Neural progenitor cell (in vitro differentiated cells): ENCODE data around the gene TNFSF10. TPM values are rescaled to one million over a fixed set of nuclear protein-coding genes. Genes with fewer than 3 reads are reported as not detected.

ENCODE experiments used
- DNase-seq: peaks from one replicate; pipeline ENCODE4 v3.0.0-alpha.2; 2016; ENCODE audit warnings: low spot score
- H2AFZ ChIP-seq: fragments of 200-600 bp; sonication (generic); replicated peaks from 2 replicates; pipeline ENCODE4 v1.6.1; 2016; ENCODE audit warnings: antibody characterized with exemption
- H3F3A ChIP-seq: fragments of 200-600 bp; sonication (generic); 2 replicates; pipeline ENCODE4 v1.6.1; 2016; ENCODE audit warnings: antibody characterized with exemption, low read depth
- H3K27ac ChIP-seq: fragments of 200-600 bp; sonication (generic); 2 replicates; pipeline ENCODE4 v1.5.1; 2016; ENCODE audit warnings: mild to moderate bottlenecking
- H3K27me3 ChIP-seq: fragments of 200-600 bp; sonication (generic); 2 replicates; pipeline ENCODE4 v1.6.1; 2016; ENCODE audit warnings: mild to moderate bottlenecking, moderate library complexity
- H3K36me3 ChIP-seq: fragments of 200-600 bp; sonication (generic); 2 replicates; pipeline ENCODE4 v1.5.1; 2016
- H3K4me1 ChIP-seq: fragments of 200-600 bp; sonication (generic); 2 replicates; pipeline ENCODE4 v1.6.1; 2016; ENCODE audit warnings: mixed run types
- H3K4me2 ChIP-seq: fragments of 200-600 bp; sonication (generic); 2 replicates; pipeline ENCODE4 v1.6.1; 2016
- H3K4me3 ChIP-seq: fragments of 200-600 bp; sonication (generic); 2 replicates; pipeline ENCODE4 v1.5.1; 2016
- H3K79me2 ChIP-seq: fragments of 200-600 bp; sonication (generic); 2 replicates; pipeline ENCODE4 v1.6.1; 2016; ENCODE audit warnings: low read depth
- H3K9ac ChIP-seq: fragments of 200-600 bp; sonication (generic); 2 replicates; pipeline ENCODE4 v1.6.1; 2016
- H3K9me3 ChIP-seq: fragments of 200-600 bp; sonication (generic); 2 replicates; pipeline ENCODE4 v1.5.1; 2016; ENCODE audit warnings: low read depth
- H4K20me1 ChIP-seq: fragments of 200-600 bp; sonication (generic); 2 replicates; pipeline ENCODE4 v1.6.1; 2016; ENCODE audit warnings: low read depth
- H3K27ac Mint-ChIP-seq: 3 replicates; pipeline ENCODE4 v1.8.0; 2021; ENCODE audit warnings: mixed read lengths
- H3K27me3 Mint-ChIP-seq: 2 replicates; pipeline ENCODE4 v1.8.0; 2022; ENCODE audit warnings: low read depth, mild to moderate bottlenecking, inconsistent platforms, moderate library complexity, mixed read lengths; ENCODE audit not compliant: insufficient read depth
- H3K36me3 Mint-ChIP-seq: 3 replicates; pipeline ENCODE4 v1.8.0; 2021; ENCODE audit warnings: mixed read lengths
- H3K4me1 Mint-ChIP-seq: 3 replicates; pipeline ENCODE4 v1.8.0; 2021; ENCODE audit warnings: mixed read lengths
- H3K4me3 Mint-ChIP-seq: 3 replicates; pipeline ENCODE4 v1.8.0; 2021; ENCODE audit warnings: mild to moderate bottlenecking, moderate library complexity, mixed read lengths
- H3K9me3 Mint-ChIP-seq: 3 replicates; pipeline ENCODE4 v1.8.0; 2020; ENCODE audit warnings: mixed read lengths
- CTCF ChIP-seq: fragments of 200-600 bp; sonication (generic); IDR thresholded peaks from 2 replicates; pipeline ENCODE4 v1.5.1; 2017; ENCODE audit warnings: antibody characterized with exemption, mild to moderate bottlenecking
- EZH2 ChIP-seq: fragments of 200-600 bp; sonication (generic); IDR thresholded peaks from 2 replicates; pipeline ENCODE4 v1.6.1; 2017; ENCODE audit warnings: antibody characterized with exemption, mild to moderate bottlenecking, moderate library complexity
- EZH2phosphoT487 ChIP-seq: fragments of 200-600 bp; sonication (generic); IDR thresholded peaks from 2 replicates; pipeline ENCODE4 v1.6.1; 2017; ENCODE audit warnings: antibody characterized with exemption
- small RNA-seq: library from RNA; depleted of rRNA; stranded (forward); fragments of <200 nt; gene quantifications from one replicate; pipeline ENCODE3, GENCODE V24; 2015
- total RNA-seq: library from RNA; depleted of rRNA; stranded (reverse); fragments of >200 nt; gene quantifications from 2 replicates; pipeline ENCODE4 v1.2.3, GENCODE V29; 2015; ENCODE audit warnings: low replicate concordance

The TNFSF10 gene
- total RNA-seq, 1 donor from 2014 or later, result not detected

- Histone ChIP-seq H3K79me2 (no peaks in the 10 kb centered on the region), H3K4me1 (no peaks in the 10 kb centered on the region), H2AFZ (no peak overlapping the region), H3K27me3 (no peaks in the 10 kb centered on the region), H3F3A (no peaks in the 10 kb centered on the region), H3K36me3 (no peaks in the 10 kb centered on the region), H3K27ac (no peak overlapping the region), H3K9ac (no peak overlapping the region), H4K20me1 (no peaks in the 10 kb centered on the region), H3K4me3 (no peak overlapping the region), H3K9me3 (no peaks in the 10 kb centered on the region), H3K4me2 (no peak overlapping the region)
- Mint-ChIP-seq H3K9me3 (no peaks in the 10 kb centered on the region), H3K4me3 (no peak overlapping the region), H3K36me3 (no peaks in the 10 kb centered on the region), H3K27me3 (peaks cover 4% of the 10 kb centered on the region), H3K4me1 (no peaks in the 10 kb centered on the region), H3K27ac (no peak overlapping the region)
- TF ChIP-seq CTCF, result peak; percentile 89
- TF ChIP-seq EZH2, result no peak
- no peak for TF ChIP-seq EZH2phosphoT487
- peak; percentile 42 for DNase-seq
These were observed 61.6 kb downstream of the TNFSF10 start for GRCh38 chr3:172461530-172462138.

- Histone ChIP-seq H3K4me3 (no peak overlapping the region), H3K4me2 (no peak overlapping the region), H4K20me1 (no peaks in the 10 kb centered on the region), H3F3A (no peaks in the 10 kb centered on the region), H3K9me3 (no peaks in the 10 kb centered on the region), H3K4me1 (no peaks in the 10 kb centered on the region), H3K79me2 (no peaks in the 10 kb centered on the region), H3K27ac (no peak overlapping the region), H2AFZ (no peak overlapping the region), H3K36me3 (no peaks in the 10 kb centered on the region), H3K27me3 (peaks cover 22% of the 10 kb centered on the region), H3K9ac (no peak overlapping the region)
- H3K9me3 Mint-ChIP-seq, result no peaks in the 10 kb centered on the region
- no peaks in the 10 kb centered on the region for H3K36me3 Mint-ChIP-seq
- no peak for DNase-seq
- no peaks in the 10 kb centered on the region for H3K4me1 Mint-ChIP-seq
- no peak overlapping the region for H3K4me3 Mint-ChIP-seq
- peaks cover 2% of the 10 kb centered on the region for H3K27me3 Mint-ChIP-seq
- no peak overlapping the region for H3K27ac Mint-ChIP-seq
- TF ChIP-seq CTCF, result no peak
- no peak for TF ChIP-seq EZH2
- TF ChIP-seq EZH2phosphoT487, result no peak
These were observed 66.8 kb downstream of the TNFSF10 start for GRCh38 chr3:172456404-172456803.

Small RNAs within 50 kb of the gene (small RNA-seq; reads per million reads assigned to genes)
- not detected for gene AC007919.1

Other genes starting within 250 kb of the TNFSF10 start
- gene GHSR, start 75.0 kb downstream of the TNFSF10 start, total RNA-seq, result not detected in 2 replicates
- gene NCEH1, start 187.6 kb upstream of the TNFSF10 start, total RNA-seq, result 3.7 and 7.7 TPM in 2 replicates
- gene ECT2, start 227.3 kb upstream of the TNFSF10 start, total RNA-seq, result 163 and 267 TPM in 2 replicates